GM19099 (cell line): ENCODE results near the gene ARHGEF12.

Source experiments
- POLR2A ChIP-seq: IDR thresholded peaks from 3 replicates; pipeline ENCODE4 v1.6.1; 2011; ENCODE audit warnings: low read depth; ENCODE audit not compliant: insufficient read length; ENCODE audit errors: extremely low read depth

Gene ARHGEF12

DNA sequence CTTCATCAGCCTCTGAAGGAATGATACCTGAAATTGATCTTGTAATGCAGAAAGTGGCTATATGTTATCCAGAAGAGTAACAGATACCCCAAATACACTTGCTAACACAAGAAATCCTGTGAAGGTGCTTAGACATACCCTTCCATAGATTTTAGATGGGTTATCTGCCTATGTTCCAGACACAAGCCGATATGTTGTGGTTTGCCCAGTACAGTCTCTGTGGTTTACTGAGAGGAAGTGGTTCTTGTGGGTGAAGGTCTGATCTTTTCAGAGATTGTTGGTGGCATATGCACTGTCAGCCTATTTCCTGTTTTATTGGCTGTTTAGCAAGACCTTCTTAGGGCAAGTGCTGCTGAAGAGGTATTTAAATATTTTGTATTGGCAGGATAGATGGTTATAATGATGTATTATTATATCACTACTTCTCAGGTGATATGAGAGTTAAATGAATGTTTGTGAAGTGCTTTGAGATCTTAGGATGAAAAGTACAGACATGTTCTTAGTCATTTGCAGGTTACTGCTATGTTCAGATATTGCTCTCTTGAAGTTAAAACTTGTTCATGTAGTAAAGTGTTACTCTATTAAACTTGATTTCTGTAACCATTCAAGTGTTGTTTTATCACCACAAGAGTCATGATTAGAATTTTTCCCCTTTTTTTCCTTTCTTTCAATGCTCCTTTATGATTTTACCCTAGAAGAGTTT lies 8.2 kb downstream of the ARHGEF12 start:
- no peak for TF ChIP-seq POLR2A

DNA sequence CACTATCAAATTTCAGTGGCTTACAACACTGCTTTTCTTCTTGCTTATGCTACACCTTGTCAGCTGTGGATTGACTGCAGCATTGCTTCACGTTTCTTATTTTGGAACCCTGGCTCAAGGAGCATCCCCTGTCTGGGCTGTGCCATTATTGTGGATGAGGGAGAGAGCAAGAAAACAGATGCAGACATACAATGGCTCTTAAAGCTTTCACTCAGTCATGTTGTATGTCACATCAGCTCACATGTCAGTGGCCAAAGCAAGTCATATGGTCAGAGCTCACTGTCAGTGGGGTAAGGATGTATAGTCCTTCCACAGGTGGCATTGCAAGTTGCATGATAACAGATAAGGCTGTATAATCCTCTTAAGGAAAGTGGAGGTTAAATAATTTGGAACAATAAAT lies 10.0 kb downstream of the ARHGEF12 start:
- no peak for TF ChIP-seq POLR2A

DNA sequence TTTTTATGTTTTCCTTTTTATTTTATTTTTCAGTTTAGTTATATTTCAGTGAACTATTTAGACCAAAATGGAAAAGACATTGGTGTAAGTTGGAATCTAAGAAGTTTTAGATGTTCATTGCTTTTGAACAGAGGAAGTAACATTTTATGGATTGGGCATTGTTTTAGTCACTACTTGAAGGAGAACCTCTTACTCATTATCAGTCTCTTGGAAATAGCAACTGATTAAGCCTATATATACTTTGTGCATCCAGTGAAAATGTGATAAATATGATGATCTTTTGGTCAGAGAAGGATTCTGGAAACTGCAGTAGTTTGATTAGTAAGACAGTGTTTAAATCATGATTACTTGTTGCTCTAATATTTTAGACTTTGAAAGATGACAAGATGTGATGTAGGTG lies 14.4 kb downstream of the ARHGEF12 start:
- no peak for TF ChIP-seq POLR2A

DNA sequence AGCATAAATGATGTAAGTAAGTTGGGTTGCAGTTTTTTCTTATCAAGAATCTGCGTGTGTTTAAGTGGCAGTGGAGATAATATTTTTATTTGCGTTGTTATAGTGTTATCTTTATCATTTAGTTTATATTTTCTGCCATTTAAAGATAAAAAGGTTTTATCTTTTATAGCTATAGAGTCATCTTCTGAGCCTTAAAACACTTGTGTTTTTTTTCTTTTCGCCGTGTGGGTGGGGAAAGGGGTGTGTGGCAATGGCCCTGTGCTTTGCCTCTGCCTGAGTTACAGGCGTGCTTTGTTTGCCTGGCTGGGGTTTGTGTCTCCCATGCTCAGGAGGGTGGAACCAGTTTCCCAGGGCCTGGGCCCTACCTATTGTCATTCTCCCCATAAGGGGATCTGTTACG lies 16.2 kb downstream of the ARHGEF12 start:
- no peak for TF ChIP-seq POLR2A

DNA sequence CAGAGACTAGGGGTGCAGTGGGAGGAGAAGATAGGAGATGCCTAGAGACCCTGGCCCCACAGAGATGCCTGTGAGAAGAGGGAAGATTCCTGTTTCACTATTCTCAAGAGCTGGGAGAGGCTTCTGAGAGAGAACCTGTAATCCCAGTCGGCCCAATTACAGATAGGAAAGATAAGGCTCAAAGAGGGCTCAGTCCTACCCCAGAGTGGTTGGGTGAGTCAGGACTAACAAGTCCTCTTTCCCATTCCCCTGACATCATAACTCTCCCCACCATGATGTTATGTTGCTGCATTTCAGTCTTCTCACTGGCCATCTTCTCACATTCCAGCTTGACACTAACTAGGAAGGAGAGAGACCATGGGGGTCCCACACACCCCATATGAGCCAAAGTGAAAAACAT lies 17.9 kb downstream of the ARHGEF12 start:
- TF ChIP-seq POLR2A = no peak

DNA sequence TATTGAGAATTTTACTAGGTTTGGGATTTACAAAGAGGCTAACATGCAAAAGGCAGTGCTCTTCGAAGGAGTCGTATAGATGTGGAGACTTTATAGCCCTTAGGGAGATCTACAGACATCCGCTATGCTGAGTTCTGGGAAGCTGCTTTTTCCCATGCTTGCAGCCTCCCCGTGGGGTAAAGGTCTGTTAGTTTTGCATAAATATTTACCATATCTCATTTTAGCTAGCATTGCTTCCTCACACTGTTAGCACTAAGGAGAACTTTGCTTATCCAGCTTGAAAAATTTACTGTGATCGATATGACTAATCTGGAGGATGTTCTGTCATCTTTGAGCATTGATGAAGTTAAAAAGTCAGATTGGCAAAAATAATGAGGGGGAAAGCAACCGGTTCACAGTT lies 18.6 kb downstream of the ARHGEF12 start:
- no peak for TF ChIP-seq POLR2A

DNA sequence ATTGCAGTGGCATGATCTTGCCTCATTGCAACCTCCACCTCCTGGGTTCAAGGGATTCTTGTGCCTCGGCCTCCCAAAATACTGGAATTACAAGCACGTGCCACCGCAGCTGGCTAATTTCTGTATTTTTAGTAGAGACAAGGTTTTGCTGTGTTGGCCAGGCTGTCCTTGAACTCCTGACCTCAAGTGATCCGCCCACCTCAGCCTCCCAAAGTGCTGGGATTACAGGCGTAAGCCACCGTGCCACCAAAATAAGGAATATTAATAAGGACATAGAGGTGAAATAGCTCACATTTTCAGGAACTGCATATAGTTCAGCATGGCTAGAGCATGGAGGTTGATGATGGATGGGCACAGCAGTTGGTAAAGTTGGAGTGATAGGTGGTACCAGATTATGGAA lies 21.4 kb downstream of the ARHGEF12 start:
- no peak for TF ChIP-seq POLR2A

DNA sequence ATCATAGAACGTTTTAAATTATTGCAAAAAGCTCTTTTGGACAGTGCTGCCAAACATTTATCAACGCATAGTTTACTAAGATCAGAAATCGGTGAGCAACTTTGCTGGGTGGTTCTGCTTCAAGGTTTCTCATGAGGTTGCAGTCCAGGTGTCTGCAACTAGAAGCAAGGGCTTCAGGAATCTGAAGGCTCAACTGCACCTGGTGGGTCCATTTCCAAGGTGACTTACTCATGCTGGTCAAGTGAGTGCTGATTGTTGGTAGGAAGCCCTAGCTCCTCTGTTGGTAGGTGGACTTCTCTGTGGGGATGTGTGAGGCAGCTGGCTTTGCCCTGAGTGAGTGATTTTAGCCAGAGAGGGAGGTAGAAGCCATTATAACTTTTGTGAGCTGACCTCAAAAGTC lies 22.5 kb downstream of the ARHGEF12 start:
- TF ChIP-seq POLR2A = no peak

DNA sequence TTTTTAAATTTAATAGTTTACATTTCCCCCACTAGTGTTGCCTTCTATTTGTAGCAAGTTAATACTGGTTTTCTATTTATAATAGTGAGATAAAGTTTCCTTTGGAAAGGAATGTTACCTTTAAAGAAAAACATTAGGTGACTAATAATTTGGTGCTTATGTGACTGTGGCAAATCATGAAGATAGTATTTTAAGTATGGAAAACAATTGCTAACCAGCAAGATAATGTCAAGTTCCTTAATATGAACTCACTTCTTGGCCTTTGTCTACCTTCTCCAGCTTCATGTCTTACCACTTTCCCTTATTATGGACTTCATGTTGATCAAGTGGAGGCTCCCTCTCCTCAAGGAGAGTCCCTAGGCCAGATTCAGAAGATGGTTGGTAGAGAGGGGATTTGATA lies 27.2 kb downstream of the ARHGEF12 start:
- no peak for TF ChIP-seq POLR2A

DNA sequence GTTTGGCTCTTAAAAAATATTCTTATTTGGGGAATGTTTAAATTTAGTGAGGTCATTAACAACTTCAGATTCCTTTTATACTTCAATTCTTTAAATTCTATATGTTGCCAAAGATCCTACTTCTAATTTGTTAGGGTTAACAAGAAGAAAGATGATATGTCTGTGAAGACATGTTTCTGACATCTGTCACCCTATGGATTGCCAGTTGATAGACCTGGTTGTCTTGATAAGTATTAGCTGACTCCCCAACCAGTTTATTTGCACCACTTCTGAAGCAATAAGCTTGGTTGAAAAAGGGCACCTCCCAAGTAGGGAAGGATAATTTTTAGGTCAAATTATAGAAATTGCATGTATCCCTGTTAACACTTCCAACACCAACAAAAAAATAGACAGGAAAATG lies 29.3 kb downstream of the ARHGEF12 start:
- TF ChIP-seq POLR2A = no peak

DNA sequence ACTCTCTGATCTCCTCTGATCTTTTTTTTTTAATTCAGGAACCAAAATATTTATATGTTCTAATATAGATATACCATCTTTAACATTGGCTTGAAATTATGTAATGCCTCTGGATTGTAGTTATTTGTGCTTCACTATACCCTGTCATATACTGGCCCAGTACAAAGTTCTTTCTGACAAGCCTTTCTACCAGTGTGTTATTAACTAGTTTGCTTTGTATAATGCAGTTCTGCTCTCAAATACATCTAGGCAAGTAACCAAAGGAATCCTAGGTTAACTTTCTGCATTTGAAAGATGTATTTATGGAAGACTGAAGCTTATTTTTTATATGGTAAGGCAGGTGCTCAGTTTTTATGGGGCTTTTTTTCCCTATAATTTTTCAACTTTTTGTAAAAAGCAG lies 36.1 kb downstream of the ARHGEF12 start:
- TF ChIP-seq POLR2A = no peak

DNA sequence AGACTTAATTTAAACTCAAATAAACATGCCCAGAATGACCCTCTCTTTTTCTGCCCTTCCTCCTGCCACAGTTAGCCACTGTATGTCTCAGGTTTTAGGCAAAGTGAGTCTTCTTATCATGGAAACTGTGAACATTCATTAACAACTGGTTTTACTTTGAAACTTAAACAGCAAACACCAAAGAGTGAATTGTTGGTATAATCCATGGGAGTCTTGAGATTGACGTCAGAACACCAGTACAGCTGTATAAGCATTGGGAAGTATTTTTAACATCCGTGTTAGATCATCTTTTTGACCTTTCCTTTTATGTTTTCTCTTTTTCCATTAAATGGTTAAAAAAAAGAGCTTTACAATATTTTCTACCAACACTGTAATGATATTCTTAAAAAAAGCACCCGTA lies 38.9 kb downstream of the ARHGEF12 start:
- TF ChIP-seq POLR2A = no peak

DNA sequence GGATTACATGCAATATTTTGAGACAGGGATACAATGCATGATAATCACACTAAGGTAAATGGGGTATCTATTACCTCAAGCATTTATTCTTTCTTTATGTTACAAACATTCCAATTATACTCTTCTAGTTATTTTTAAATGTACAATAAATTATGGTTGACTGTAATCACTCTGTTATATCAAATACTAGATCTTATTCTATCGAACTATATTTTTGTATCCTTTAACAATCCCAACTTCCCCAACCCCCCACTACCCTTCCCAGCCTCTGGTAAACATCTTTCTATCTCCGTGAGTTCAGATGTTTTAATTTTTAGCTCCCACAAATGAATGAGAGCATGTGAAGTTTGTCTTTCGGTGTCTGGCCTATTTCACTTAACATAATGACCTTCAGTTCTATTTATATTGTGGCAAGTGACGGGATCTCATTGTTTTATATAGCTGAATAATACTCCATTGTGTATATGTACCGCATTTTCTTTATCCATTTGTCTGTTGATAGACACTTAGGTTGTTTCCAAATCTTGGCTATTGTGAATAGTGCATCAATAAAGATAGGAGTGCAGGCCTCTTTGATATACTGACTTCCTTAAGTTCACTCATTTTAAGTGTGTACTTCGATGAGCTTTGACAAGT lies 40.5 kb downstream of the ARHGEF12 start:
- no peak for TF ChIP-seq POLR2A

DNA sequence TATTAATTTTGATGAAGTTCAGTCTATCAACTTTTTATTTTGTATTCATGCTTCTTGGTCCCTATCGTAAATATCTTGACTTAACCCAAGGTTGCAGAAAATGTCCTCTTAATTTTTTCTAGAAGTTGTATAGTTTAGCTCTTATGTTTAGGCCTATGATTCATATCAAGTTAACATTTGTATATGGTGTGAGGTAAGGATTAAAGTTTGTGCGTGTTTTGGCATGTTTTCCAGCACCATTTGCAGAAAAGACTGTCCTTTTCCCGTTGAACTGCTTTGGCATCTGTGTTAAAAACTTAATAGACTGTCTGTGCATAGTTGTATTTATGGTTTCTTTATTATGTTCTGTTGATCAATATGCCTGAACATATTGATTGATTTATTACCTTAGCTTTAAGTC lies 42.3 kb downstream of the ARHGEF12 start:
- TF ChIP-seq POLR2A = no peak

DNA sequence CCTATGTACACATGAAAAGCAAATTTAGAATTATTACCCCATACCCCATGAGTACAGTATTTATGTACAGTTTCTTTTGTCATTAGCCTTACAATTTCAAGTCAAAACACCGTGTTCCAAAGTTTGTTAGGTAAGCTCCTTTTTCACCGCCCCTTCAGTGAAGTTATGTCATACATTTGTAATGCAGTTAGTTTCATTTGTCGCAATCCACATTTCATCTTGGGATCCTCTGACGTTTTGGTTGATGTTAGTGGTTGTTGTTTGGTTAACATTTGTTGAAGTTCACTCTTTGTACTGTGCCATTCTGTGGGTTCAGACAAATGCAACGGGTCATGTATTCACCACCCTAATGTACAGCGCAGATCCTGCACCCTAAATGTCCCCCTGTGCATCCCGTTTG lies 45.2 kb downstream of the ARHGEF12 start:
- TF ChIP-seq POLR2A = no peak

DNA sequence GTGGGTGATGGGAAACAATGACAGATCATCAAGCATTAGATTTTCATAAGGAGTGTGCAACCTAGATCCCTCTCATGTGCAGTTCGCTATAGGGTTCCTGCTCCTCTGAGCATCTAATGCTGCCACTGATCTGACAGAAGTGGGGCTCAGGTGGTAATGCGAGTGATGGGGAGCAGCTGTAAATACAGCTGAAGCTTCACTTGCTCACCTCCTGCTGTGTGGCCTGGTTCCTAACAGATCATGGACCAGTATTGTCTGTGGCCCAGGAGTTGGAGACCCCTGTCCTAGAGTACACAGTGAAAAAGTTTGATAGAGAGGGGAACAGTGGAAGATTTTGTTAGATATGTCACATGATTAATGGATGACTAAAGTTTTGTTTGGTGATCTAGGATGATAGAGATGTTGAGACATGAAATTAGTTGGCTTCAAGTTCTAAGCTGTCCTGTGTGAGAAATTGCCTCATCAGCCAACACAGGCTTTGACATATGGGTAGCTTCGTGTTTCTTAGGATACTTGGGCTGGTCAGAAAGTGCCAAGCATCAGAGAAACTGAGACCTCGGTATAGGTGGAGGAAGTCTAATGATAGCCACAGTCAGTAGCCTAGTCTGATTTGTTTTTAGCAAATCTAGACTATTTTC lies 47.4 kb downstream of the ARHGEF12 start:
- no peak for TF ChIP-seq POLR2A

DNA sequence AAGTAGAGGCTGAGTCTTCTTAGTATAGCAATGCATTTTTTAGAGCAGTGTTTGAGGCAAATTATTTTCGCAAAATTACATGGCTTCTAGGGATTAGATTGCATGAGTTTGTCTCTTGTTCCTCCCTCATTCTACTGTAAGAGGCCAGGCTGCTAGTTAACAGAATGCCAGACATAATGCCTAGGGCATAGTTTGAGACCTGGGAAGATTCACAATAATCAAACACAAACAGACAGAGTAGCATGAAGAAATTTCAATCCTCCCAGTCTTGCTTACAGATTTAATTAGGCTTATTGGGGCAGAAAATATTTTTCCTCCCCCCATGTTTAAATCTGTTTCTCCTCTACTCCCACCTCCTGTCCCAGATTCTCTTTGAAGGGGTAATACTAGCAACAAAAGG lies 48.3 kb downstream of the ARHGEF12 start:
- no peak for TF ChIP-seq POLR2A

DNA sequence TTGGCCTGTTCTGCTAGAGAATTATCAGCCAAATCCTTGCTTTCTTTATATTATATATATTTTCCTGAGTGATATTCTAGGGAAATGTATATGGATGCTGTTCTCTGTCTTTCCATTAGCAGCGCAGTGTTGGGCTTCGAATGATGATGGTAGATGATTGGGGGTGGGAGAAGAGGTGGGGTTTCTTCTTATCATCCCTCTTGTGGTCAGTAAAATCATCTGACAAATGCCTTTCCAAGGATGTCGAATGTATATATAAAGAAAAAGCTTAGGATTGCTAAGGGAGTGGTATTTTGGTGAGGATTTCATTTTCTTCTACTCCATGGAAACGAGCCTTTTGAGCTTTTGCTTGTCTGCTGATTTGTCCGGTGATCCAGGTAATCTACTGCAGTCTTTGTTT lies 48.9 kb downstream of the ARHGEF12 start:
- no peak for TF ChIP-seq POLR2A
